Stomach (tissue), 4 donors: ENCODE measurements around the gene ETNK1.

Experiments used
- CTCF ChIP-seq, 7 experiments: fragments of 450-650 bp in 4 of 7; fragments of 200-600 bp in 3 of 7; sonication (generic) in 3 of 7; IDR thresholded peaks; one replicate each; pipeline ENCODE4 v1.5.1; 2016 to 2019; ENCODE audit warnings: antibody characterized with exemption in 7 of 7, control low read depth in 2 of 7, mild to moderate bottlenecking in 1 of 7
- EP300 ChIP-seq: sonication (generic); formaldehyde crosslinking; IDR thresholded peaks from one replicate; pipeline ENCODE4 v1.6.1; 2017; ENCODE audit warnings: antibody characterized with exemption
- POLR2A ChIP-seq, 4 donors: fragments of 450-650 bp; IDR thresholded peaks; one replicate each; pipeline ENCODE4 v1.6.1; 2016; ENCODE audit warnings: antibody characterized with exemption in 4 of 4, control low read depth in 2 of 4, mild to moderate bottlenecking in 1 of 4, moderate library complexity in 1 of 4
- POLR2AphosphoS5 ChIP-seq, 3 donors: sonication (generic); formaldehyde crosslinking; IDR thresholded peaks; one replicate each; pipeline ENCODE4 v1.6.1; 2016; ENCODE audit warnings: antibody characterized with exemption in 3 of 3

- TF ChIP-seq CTCF (IDR thresholded peaks at IDR 0.05) (no peak), POLR2AphosphoS5 (IDR thresholded peaks at IDR 0.05) (no peak), POLR2A (IDR thresholded peaks at IDR 0.05) (no peak), EP300 (no peak)
Observed at GRCh38 chr12:22578328-22578727, 46.6 kb upstream of the ETNK1 start.
